GM10266 (cell line): ENCODE measurements around the gene RASA4B.
"Not testable (repeated sequence)": the region's sequence is repeated elsewhere in the genome, so short reads cannot be mapped to it uniquely, and the experiment has no call there.

ENCODE experiments used
- DNase-seq: peaks from one replicate; pipeline ENCODE4 v3.0.0; 2012; ENCODE audit errors: extremely low spot score
- TF ChIP-seq, protein P1 (sequence below): IDR thresholded peaks from 2 replicates; pipeline ENCODE4 v1.5.1; 2012; ENCODE audit warnings: mild to moderate bottlenecking, low read depth; ENCODE audit not compliant: control insufficient read depth, insufficient read depth; ENCODE audit errors: missing control alignments

RASA4B gene

DNA sequence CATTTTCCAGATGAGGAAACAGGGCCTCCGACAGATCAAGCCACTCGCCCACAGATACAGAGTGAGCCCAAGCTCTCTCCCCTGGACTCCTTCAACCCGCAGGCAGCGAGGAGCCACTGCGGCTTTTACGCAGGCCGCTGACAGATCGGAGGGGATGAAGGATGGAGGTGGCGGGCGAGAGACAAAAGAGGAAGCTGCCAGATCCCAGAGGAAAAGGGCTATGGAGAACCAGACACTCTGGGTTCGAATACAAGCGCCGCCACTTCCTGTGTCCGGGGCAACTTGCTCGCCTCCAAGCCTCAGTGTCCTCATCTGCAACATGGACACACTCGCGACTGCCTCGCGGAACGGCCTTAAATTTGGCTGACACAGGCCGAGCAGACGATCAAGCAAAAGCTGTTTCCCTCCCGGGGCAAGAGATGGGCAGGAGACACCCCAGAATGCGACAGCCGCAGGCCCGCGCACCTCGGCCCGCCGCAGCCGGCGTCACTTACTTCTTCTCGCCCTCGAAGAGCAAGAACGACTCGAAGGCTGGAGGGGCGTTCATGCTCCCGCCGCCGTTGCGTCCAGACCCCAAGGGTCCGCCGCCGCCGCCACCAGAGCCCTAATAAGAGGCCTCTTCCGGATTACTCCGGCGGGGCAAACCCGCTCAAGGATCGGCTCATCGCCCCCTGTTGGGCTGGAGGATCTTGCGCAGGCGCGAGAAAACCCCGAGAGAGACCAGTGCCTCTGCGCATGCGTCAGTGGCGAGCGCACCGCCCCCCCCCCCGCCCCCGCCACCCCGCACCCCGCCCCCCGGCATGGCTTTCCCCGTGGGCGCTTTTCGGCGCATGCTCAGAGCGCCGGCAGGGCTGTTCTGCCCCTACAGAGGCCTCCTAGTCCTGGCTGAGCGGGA, 39.0 kb downstream of the RASA4B start, which contains the start of gene POLR2J:
Gene POLR2J, minus strand, starts transcription at position 609 of the 895 bp plus-strand sequence. Its CDS starts 62 bp downstream, at position 547.
- DNase-seq, result not testable (repeated sequence)
- TF ChIP-seq, protein P1, sequence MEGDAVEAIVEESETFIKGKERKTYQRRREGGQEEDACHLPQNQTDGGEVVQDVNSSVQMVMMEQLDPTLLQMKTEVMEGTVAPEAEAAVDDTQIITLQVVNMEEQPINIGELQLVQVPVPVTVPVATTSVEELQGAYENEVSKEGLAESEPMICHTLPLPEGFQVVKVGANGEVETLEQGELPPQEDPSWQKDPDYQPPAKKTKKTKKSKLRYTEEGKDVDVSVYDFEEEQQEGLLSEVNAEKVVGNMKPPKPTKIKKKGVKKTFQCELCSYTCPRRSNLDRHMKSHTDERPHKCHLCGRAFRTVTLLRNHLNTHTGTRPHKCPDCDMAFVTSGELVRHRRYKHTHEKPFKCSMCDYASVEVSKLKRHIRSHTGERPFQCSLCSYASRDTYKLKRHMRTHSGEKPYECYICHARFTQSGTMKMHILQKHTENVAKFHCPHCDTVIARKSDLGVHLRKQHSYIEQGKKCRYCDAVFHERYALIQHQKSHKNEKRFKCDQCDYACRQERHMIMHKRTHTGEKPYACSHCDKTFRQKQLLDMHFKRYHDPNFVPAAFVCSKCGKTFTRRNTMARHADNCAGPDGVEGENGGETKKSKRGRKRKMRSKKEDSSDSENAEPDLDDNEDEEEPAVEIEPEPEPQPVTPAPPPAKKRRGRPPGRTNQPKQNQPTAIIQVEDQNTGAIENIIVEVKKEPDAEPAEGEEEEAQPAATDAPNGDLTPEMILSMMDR, result peak; percentile 54

DNA sequence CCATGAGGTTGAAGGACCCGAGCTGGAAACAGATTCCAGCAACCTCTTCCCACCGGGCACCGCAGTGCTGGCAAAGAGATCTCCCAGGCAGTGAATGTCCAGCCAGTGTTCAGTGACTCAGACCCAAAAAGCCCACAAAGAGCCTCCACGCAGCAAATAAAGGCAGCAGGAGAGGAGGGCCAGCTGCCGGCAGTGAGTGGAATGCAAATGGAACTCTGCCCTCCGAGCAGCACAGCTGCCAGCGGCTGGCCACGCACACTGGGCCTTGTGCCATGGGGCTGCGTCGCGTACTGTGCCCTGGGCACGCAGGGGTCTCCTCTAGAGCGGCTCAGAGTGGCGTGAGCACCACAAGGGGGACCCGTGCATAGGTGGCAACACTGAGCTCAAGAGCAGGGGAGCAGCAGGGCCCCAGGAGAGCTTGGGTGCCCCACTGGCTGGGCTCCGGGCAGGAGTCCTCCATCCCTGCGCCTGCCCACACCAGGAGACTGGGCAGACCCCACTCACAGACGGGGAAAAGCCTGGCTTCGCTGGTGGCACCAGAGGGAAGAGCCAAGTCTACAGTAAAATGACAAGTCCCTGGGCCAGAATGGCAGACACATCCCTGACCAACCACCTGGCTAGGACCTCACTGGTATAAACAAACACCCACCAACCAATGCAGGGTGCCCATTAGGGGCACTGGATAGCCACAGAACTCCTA, 42.7 kb downstream of the RASA4B start:
- not testable (repeated sequence) for DNase-seq

DNA sequence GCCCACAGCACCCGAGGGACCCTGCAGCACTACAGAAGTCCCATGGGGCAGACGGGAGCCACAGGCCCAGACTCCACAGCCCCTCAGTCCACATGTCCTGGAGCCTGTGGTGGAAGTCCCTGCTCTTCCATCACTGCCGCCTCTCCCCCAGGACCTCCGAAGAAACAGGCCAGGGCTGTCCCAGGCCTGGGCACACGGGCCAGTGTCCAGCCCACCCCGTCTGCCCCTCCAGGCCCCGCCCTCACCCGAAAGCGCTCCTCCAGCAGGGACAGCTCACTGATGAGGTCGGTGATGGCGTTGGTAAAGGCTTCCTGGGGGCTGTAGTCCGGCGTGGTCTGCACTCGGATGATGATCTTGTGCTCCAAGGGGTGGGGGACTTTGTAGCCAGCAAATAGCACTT, 43.5 kb downstream of the RASA4B start:
- not testable (repeated sequence) for DNase-seq

DNA sequence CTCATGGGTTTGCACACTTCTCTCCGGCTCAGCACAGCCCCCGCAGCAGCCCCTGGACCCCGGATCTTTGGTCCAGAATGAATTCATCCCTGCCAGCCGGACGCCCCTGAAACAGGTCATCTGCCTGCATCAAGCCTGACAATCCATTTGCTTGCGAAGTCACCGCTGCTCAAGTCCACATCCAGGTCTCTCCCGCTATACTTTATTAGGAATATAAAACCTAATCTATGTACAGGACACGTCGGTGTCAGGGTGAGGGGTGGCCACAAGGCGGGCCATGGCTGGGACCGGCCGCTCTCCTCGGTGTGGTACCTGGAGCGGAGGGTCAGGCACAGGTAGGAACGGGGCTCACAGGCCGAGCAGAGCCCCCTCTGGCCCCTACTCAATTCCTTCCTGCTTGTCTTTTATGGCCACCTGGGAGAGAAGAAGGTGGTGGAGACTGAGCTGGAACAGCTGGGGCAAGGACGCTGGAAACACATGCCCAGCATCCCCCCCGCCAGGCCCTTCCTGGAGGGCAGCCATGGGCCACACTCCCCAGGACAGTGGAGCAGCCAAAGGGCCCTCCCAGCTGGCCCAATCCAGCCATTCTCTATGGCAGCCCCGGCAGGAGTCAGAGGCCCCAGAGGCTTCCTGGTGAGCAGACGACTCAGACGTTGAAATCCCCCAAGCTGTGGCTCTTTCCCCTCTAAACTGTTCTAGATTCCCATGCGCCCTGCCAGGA, 44.1 kb downstream of the RASA4B start:
- TF ChIP-seq, protein P1, result no peak
- DNase-seq, result no peak

DNA sequence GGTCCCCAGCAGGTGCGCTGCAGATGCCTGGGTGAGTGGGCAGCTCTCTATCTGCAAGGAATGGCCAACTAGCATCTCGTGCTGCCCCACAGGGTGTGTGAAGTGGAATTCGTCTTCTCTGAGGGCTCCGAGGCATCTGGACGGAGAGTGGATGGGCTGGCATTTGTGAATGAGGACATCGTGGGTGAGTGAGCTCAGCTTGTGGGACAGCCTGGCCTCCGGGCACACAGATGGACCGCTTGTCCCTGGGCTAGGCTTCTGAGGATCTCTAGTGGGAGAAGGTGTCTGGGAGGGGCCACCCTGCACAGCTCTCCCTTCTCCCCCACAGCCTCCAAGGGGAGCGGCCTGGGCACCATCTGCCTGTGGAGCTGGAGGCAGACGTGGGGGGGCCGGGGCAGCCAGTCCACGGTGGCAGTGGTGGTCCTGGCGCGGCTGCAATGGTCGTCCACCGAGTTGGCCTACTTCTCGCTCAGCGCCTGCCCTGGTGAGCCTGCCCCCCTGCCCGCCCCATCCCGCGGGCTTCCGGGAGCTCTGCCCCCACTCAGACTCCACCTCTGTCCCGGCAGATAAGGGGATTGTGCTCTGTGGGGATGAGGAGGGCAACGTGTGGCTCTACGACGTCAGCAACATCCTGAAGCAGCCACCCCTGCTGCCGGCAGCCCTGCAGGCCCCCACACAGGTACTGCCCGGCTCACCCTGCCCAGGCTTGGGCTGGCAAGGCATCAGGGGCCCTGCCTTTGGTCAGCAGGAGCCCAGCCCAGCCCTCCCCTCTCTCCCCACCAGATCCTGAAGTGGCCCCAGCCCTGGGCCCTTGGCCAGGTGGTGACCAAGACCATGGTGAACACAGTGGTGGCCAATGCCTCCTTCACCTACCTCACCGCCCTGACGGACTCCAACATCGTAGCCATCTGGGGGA, 45.2 kb downstream of the RASA4B start:
- DNase-seq, result no peak
- TF ChIP-seq, protein P1, result no peak

DNA sequence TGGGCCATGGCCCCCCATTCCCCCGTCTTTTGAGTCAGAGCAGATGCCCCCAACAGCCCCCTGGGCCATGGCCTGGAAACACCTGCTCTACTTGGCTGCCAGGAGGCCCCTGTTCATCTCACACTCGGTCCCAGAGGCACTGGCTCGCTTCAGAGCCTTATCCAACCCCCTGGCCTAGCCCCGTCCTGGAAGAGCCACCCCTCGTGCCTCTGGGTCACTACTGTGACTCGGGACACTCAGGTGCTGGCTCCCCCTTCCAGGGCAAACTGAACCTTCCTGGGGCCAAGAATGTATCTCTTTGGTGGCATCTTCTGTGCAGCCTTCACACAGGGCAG, 45.8 kb downstream of the RASA4B start:
- TF ChIP-seq, protein P1, result no peak
- no peak for DNase-seq

DNA sequence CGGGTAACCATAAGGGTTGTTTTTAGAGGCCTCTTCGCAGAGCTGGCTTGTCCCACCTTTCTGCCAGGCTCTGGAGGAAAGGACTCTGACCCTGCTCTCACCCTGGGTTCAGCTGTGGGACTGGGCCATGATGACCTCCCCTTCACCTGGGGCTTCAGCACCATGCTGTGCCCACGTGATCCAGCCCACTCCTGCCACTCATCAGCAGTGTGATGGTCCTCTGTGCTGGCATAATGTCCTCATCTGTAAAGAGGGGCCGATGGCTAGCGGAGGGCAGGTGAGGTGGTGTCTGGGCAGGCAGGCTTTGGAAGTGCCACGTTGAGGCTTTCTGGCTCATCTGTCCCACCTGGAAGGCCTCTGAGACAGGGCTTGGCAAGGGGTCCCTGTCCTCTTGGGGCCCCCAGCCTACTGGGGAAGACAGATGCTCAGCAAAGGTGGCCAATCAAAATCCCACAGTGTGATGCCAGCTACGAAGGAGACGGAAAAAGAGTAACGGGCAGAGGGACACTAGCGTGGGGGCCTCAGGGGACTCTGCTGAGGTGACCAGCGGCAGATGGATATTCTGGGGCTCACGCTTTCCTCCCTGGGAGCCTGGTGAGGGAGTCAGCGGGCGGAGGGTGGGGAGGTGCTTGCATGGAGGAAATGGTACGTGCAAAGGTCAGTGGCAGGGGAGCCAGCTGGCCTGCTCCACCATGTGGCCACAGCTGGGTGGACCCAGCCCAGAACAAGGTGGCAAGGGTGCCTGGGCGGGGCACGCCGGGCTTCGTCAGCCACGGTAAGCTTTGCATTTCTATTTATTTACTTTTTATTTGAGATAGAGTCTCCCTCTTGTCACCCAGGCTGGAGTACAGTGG, 47.4 kb downstream of the RASA4B start:
- no peak for DNase-seq
- TF ChIP-seq, protein P1, result no peak
